Testis (tissue), 3 donors: ENCODE results near the gene CEMIP. TPM values are rescaled to one million over a fixed set of nuclear protein-coding genes. Genes with fewer than 3 reads are reported as not detected.
"Not testable (repeated sequence)": the region's sequence is repeated elsewhere in the genome, so short reads cannot be mapped to it uniquely, and the experiment has no call there.

Source experiments
- DNase-seq: peaks from one replicate; pipeline ENCODE4 v3.0.0-alpha.2; 2019
- H3K27ac ChIP-seq, 2 donors: fragments of 200-600 bp; sonication (generic); one replicate each; pipeline ENCODE4 v1.5.1; 2019
- H3K27me3 ChIP-seq: fragments of 200-600 bp; sonication (generic); one replicate; pipeline ENCODE4 v1.5.1; 2019
- H3K36me3 ChIP-seq: fragments of 200-600 bp; sonication (generic); one replicate; pipeline ENCODE4 v1.5.1; 2017; ENCODE audit warnings: low read depth; ENCODE audit errors: missing control alignments
- H3K4me1 ChIP-seq: fragments of 200-600 bp; sonication (generic); one replicate; pipeline ENCODE4 v1.5.1; 2019
- H3K4me3 ChIP-seq, 2 donors: fragments of 200-600 bp; sonication (generic); one replicate each; pipeline ENCODE4 v1.5.1; 2017 to 2019
- H3K9me3 ChIP-seq: fragments of 200-600 bp; sonication (generic); one replicate; pipeline ENCODE4 v1.5.1; 2017
- CTCF ChIP-seq, 3 experiments: fragments of 450-650 bp in 2 of 3; fragments of 200-600 bp in 1 of 3; sonication (generic) in 1 of 3; IDR thresholded peaks; one replicate each; pipeline ENCODE4 v1.5.1; 2016 to 2019; ENCODE audit warnings: antibody characterized with exemption in 3 of 3, mild to moderate bottlenecking in 2 of 3, moderate library complexity in 1 of 3
- POLR2A ChIP-seq: fragments of 450-650 bp; IDR thresholded peaks from one replicate; pipeline ENCODE4 v1.6.1; 2017; ENCODE audit warnings: antibody characterized with exemption, mild to moderate bottlenecking, moderate library complexity
- WGBS, 2 donors: methylation state at CpG; one replicate each; pipeline ENCODE4 v1.1.5; 2018; 5-methylcytosine and 5-hydroxymethylcytosine counted together
- intact Hi-C: fragments of 100-400 bp; cut with DNase I; formaldehyde crosslinking; loops from one replicate; pipeline ENCODE4 v1.15.1; 2023; ENCODE audit warnings: low total_unique reads
- polyA plus RNA-seq: library from polyadenylated mRNA; stranded (reverse); fragments of 350-450 nt; fragmentation: Illumina TruSeq; extraction: RNeasy Lipid Tissue Mini Kit (QIAGEN cat#74804); gene quantifications from one replicate; pipeline ENCODE4 v1.2.3, GENCODE V29; 2014; ENCODE audit warnings: low read depth, low replicate concordance; ENCODE audit not compliant: insufficient read depth
- total RNA-seq, 2 donors: library from RNA; depleted of rRNA; stranded (reverse); fragments of >200 nt; gene quantifications; one replicate each; pipeline ENCODE4 v1.2.3, GENCODE V29; 2016

The CEMIP gene
- total and polyA plus RNA-seq, 3 donors from 2014 or later, result 7.5 to 21.5 (median 8.3) TPM

- intact Hi-C loops, result no loop called here
- no peaks in the 10 kb centered on the region for H3K27me3 ChIP-seq
- no peaks in the 10 kb centered on the region for H3K9me3 ChIP-seq
- no peak for DNase-seq
- H3K4me3 ChIP-seq, result no peak overlapping the region
- no peaks in the 10 kb centered on the region for H3K4me1 ChIP-seq
- no peaks in the 10 kb centered on the region for H3K36me3 ChIP-seq
- WGBS, 2 donors, result 83 to 89% methylated on average over 3 of the region's 3 CpGs
- no peak for TF ChIP-seq CTCF (IDR thresholded peaks at IDR 0.05)
- TF ChIP-seq POLR2A, result no peak
- no peak overlapping the region for H3K27ac ChIP-seq
Measured at GRCh38 chr15:80755885-80756284, 23.3 kb upstream of the CEMIP start.

- no peak overlapping the region for H3K4me3 ChIP-seq
- H3K27me3 ChIP-seq, result no peaks in the 10 kb centered on the region
- H3K9me3 ChIP-seq, result no peaks in the 10 kb centered on the region
- TF ChIP-seq POLR2A (no peak), CTCF (IDR thresholded peaks at IDR 0.05) (no peak)
- H3K36me3 ChIP-seq, result no peaks in the 10 kb centered on the region
- 70 to 76% methylated on average over 6 of the region's 6 CpGs for WGBS, 2 donors
- no peak overlapping the region for H3K27ac ChIP-seq
- intact Hi-C loops, result no loop called here
- H3K4me1 ChIP-seq, result no peaks in the 10 kb centered on the region
- DNase-seq, result no peak
Measured at GRCh38 chr15:80758130-80758745, 20.9 kb upstream of the CEMIP start.

- no peak overlapping the region for H3K27ac ChIP-seq
- no peak for DNase-seq
- no peaks in the 10 kb centered on the region for H3K4me1 ChIP-seq
- no peak overlapping the region for H3K4me3 ChIP-seq
- H3K9me3 ChIP-seq, result no peaks in the 10 kb centered on the region
- no peaks in the 10 kb centered on the region for H3K27me3 ChIP-seq
- 45 to 49% methylated on average over 4 of the region's 4 CpGs for WGBS, 2 donors
- TF ChIP-seq POLR2A (no peak), CTCF (IDR thresholded peaks at IDR 0.05) (no peak)
- H3K36me3 ChIP-seq, result no peaks in the 10 kb centered on the region
- intact Hi-C loops, result no loop called here
Measured at GRCh38 chr15:80760960-80761359, 18.2 kb upstream of the CEMIP start.

- TF ChIP-seq CTCF (IDR thresholded peaks at IDR 0.05) (no peak), POLR2A (no peak)
- no peak for DNase-seq
- H3K4me3 ChIP-seq, result no peak overlapping the region
- H3K27me3 ChIP-seq, result no peaks in the 10 kb centered on the region
- intact Hi-C loops, result no loop called here
- 73 to 82% methylated on average over 6 of the region's 6 CpGs for WGBS, 2 donors
- no peaks in the 10 kb centered on the region for H3K36me3 ChIP-seq
- H3K9me3 ChIP-seq, result no peaks in the 10 kb centered on the region
- no peak overlapping the region for H3K27ac ChIP-seq
- no peaks in the 10 kb centered on the region for H3K4me1 ChIP-seq
Measured at GRCh38 chr15:80761754-80762153, 17.4 kb upstream of the CEMIP start.

- H3K27me3 ChIP-seq, H3K4me1 ChIP-seq, H3K4me3 ChIP-seq, H3K36me3 ChIP-seq, intact Hi-C loops, H3K27ac ChIP-seq, DNase-seq, H3K9me3 ChIP-seq: not testable (repeated sequence)
- 92 to 94% methylated on average over 3 of the region's 3 CpGs for WGBS, 2 donors
Measured at GRCh38 chr15:80763235-80763634, 15.9 kb upstream of the CEMIP start.
